ENCODE data around the gene KAT6B. TPM values are rescaled to one million over a fixed set of nuclear protein-coding genes. Genes with fewer than 3 reads are reported as not detected.

The KAT6B gene
- total RNA-seq, 1 experiment from 2014 or later, result 21.8 TPM

- Histone ChIP-seq H3K36me3 (ENCODE audit: insufficient read depth, low read length, poor library complexity, severe bottlenecking) (no peaks in the 10 kb centered on the region), H3K4me1 (ENCODE audit: insufficient read depth, low read length, poor library complexity, severe bottlenecking) (peaks cover 69% of the 10 kb centered on the region), H3K9me3 (ENCODE audit: low read depth, low read length, poor library complexity, severe bottlenecking) (no peaks in the 10 kb centered on the region), H3K27ac (ENCODE audit: low read depth, low read length, poor library complexity, severe bottlenecking) (no peak overlapping the region), H3K4me3 (ENCODE audit: low read depth, low read length, poor library complexity, severe bottlenecking) (no peak overlapping the region), H3K27me3 (replicated peaks; ENCODE audit: insufficient read depth, low read depth, low read length, poor library complexity) (no peaks in the 10 kb centered on the region)
- ChIA-PET POLR2A (ENCODE audit: low non-redundant PET) (no interaction called here), CTCF (no interaction called here)
- no peak for DNase-seq (ENCODE audit: low spot score)
- intact Hi-C loops (cut with micrococcal nuclease; ENCODE audit: unreplicated experiment), result no loop called here
- no TSS peak for BruUV-seq (replicated peaks)
- TF ChIP-seq EZH2 (IDR thresholded peaks at IDR 0.05; ENCODE audit: borderline replicate concordance, low read depth, low read length, poor library complexity, severe bottlenecking) (no peak), CTCF (conservative IDR thresholded peaks at IDR 0.05; ENCODE audit: low read depth, low read length) (no peak)
Observed at GRCh38 chr10:74835963-74836362, 9.6 kb downstream of the KAT6B start.

GRCh38 chr10:74836877-74837276, 10.5 kb downstream of the KAT6B start:
- POLR2A ChIA-PET (ENCODE audit: low non-redundant PET), result no interaction called here
- no peak for TF ChIP-seq CTCF (conservative IDR thresholded peaks at IDR 0.05; ENCODE audit: low read depth, low read length)
- TF ChIP-seq EZH2 (IDR thresholded peaks at IDR 0.05; ENCODE audit: borderline replicate concordance, low read depth, low read length, poor library complexity, severe bottlenecking), result no peak
- intact Hi-C loops (cut with micrococcal nuclease; ENCODE audit: unreplicated experiment), result no loop called here
- H3K27me3 ChIP-seq (replicated peaks; ENCODE audit: insufficient read depth, low read depth, low read length, poor library complexity), result no peaks in the 10 kb centered on the region
- H3K4me3 ChIP-seq (ENCODE audit: low read depth, low read length, poor library complexity, severe bottlenecking), result no peak overlapping the region
- CTCF ChIA-PET, result no interaction called here
- H3K9me3 ChIP-seq (ENCODE audit: low read depth, low read length, poor library complexity, severe bottlenecking), result no peaks in the 10 kb centered on the region
- H3K4me1 ChIP-seq (ENCODE audit: insufficient read depth, low read length, poor library complexity, severe bottlenecking), result peaks cover 68% of the 10 kb centered on the region
- H3K27ac ChIP-seq (ENCODE audit: low read depth, low read length, poor library complexity, severe bottlenecking), result no peak overlapping the region
- no TSS peak for BruUV-seq (replicated peaks)
- no peak for DNase-seq (ENCODE audit: low spot score)
- no peaks in the 10 kb centered on the region for H3K36me3 ChIP-seq (ENCODE audit: insufficient read depth, low read length, poor library complexity, severe bottlenecking)

GRCh38 chr10:74837743-74838142, 11.3 kb downstream of the KAT6B start:
- no peak for TF ChIP-seq CTCF (conservative IDR thresholded peaks at IDR 0.05; ENCODE audit: low read depth, low read length)
- TF ChIP-seq EZH2 (IDR thresholded peaks at IDR 0.05; ENCODE audit: borderline replicate concordance, low read depth, low read length, poor library complexity, severe bottlenecking), result no peak
- ChIA-PET CTCF (no interaction called here), POLR2A (ENCODE audit: low non-redundant PET) (interaction anchor here (0.5 kb wide), 1 partner anchor 340 kb away, joined by 3 read pairs; no protein-coding TSS in a partner anchor)
- Histone ChIP-seq H3K27me3 (replicated peaks; ENCODE audit: insufficient read depth, low read depth, low read length, poor library complexity) (no peaks in the 10 kb centered on the region), H3K4me3 (ENCODE audit: low read depth, low read length, poor library complexity, severe bottlenecking) (no peak overlapping the region), H3K9me3 (ENCODE audit: low read depth, low read length, poor library complexity, severe bottlenecking) (no peaks in the 10 kb centered on the region), H3K36me3 (ENCODE audit: insufficient read depth, low read length, poor library complexity, severe bottlenecking) (no peaks in the 10 kb centered on the region), H3K4me1 (ENCODE audit: insufficient read depth, low read length, poor library complexity, severe bottlenecking) (peaks cover 59% of the 10 kb centered on the region), H3K27ac (ENCODE audit: low read depth, low read length, poor library complexity, severe bottlenecking) (no peak overlapping the region)
- intact Hi-C loops (cut with micrococcal nuclease; ENCODE audit: unreplicated experiment), result no loop called here
- BruUV-seq (replicated peaks), result no TSS peak
- no peak for DNase-seq (ENCODE audit: low spot score)

All from A673 (cell line).